ENCODE results near the gene MYADML2.

MYADML2 gene

DNA sequence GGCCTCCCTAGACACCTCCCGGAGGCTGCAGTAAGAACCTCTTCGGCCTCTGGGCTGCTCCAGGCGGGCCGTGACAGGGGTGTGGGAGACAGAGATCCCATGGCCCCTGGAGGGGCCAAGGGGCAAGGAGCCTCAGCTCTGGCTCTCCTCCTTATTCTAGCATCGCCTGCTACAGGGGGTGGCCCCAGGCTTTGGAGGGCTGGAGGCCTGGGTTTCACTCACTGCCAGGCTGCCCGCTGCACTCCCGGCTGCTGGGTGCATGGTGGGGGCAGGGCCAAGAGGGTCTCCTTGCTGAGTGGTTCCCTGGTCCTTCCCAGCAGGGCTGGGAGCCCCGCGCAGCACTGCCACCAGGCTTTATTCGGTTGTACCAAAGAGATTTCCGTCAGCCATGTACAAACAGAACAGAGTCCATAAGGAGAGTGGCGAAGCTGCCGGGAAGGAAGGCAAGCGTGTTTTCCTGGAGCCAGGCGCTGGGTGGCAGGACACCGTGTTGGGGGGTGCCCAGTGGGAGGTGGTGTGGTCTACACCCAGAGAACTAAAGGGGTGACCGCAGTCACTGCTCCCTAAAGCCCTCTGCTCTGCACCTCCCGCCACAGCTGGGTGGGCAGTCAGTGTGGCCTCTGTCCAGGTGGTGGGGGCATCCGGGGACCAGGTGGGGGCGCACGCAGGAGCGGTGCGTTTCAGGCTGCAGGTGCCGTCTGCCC, 43.0 kb downstream of the MYADML2 start:
- Histone ChIP-seq H3K4me3 (ENCODE audit: low read length) (no peak overlapping the region), H3K36me3 (ENCODE audit: control insufficient read depth, insufficient read depth, low read length) (peaks cover 3% of the 10 kb centered on the region), H3K4me1 (ENCODE audit: control insufficient read depth, insufficient read depth, low read length) (peaks cover 16% of the 10 kb centered on the region), H3K9me3 (ENCODE audit: control insufficient read depth, low read length) (no peaks in the 10 kb centered on the region), H3K27me3 (ENCODE audit: control insufficient read depth, insufficient read depth, low read length) (peaks cover 10% of the 10 kb centered on the region), H3K9ac (ENCODE audit: low read length) (no peak overlapping the region)

DNA sequence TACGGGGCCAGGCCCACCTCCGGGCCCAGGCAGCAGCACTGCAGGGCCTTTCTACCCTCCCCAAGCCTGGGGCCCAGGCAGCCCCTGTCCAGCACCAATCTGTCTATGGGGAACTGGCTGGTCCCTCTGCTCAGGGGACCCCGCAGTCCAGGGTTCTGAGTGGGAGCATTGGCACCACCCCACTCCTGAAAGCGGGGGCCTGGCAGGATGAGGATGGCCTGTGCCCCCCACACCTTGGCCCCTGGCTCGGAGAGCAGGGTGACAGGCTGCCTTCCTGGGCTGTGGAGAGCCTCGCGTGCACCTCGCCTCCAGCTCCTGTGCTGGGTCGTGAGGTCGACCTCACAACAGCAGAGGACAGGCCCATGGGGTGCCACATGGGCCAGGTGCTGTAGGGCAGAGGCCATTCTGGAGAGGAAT, 43.6 kb downstream of the MYADML2 start:
- H3K9me3 ChIP-seq (ENCODE audit: control insufficient read depth, low read length): no peaks in the 10 kb centered on the region
- H3K4me1 ChIP-seq (ENCODE audit: control insufficient read depth, insufficient read depth, low read length): peaks cover 16% of the 10 kb centered on the region
- no peak overlapping the region for H3K9ac ChIP-seq (ENCODE audit: low read length)
- H3K4me3 ChIP-seq (ENCODE audit: low read length): no peak overlapping the region
- H3K36me3 ChIP-seq (ENCODE audit: control insufficient read depth, insufficient read depth, low read length): peaks cover 3% of the 10 kb centered on the region
- H3K27me3 ChIP-seq (ENCODE audit: control insufficient read depth, insufficient read depth, low read length): peaks cover 10% of the 10 kb centered on the region

DNA sequence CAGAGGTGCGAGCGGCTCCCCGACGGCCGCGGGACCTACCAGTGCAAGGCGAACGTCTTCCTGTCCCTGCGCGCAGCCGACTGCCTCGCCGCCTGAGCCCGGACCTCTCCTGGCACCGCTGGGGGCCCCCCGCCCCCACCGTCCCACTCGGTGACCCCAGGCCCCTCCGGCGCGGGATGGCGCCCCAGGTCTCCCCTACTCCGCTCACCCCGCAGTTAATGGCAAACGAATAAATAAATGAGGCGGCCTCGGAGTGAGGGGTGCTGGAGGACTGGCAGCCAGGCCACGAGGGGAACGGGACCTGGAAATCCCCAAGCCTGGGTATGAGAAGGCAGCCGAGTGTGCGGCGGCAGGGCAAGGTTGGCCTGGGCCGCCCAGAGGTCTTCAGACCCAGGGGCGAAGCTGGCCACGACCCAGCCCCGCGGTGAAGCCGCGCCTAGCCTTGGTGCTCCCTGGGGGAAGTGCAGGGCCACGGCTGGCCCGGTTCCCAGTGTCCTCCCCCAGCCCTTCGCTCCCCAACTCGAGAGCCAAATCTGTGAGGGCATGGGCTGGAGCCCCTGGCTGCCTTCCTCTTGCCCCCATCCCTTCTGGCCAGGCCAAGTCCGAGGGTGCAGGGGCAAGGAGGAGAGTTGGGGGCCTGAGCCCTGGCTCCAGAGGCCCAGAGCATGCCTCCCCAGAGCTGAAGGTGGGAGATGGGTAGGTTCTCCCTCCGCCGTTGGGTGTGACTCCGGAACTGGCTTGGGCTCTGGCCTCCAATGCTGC, 44.2 kb downstream of the MYADML2 start:
- Histone ChIP-seq H3K4me1 (ENCODE audit: control insufficient read depth, insufficient read depth, low read length) (peaks cover 16% of the 10 kb centered on the region), H3K9me3 (ENCODE audit: control insufficient read depth, low read length) (no peaks in the 10 kb centered on the region), H3K27me3 (ENCODE audit: control insufficient read depth, insufficient read depth, low read length) (peaks cover 10% of the 10 kb centered on the region), H3K9ac (ENCODE audit: low read length) (no peak overlapping the region), H3K36me3 (ENCODE audit: control insufficient read depth, insufficient read depth, low read length) (peaks cover 3% of the 10 kb centered on the region), H3K4me3 (ENCODE audit: low read length) (no peak overlapping the region)

- H3K9me3 ChIP-seq (ENCODE audit: control insufficient read depth, low read length): no peaks in the 10 kb centered on the region
- peaks cover 16% of the 10 kb centered on the region for H3K4me1 ChIP-seq (ENCODE audit: control insufficient read depth, insufficient read depth, low read length)
- H3K4me3 ChIP-seq (ENCODE audit: low read length): no peak within 1 kb of the TSS
- no peaks in the 10 kb centered on the region for H3K36me3 ChIP-seq (ENCODE audit: control insufficient read depth, insufficient read depth, low read length)
- H3K27me3 ChIP-seq (ENCODE audit: control insufficient read depth, insufficient read depth, low read length): peaks cover 10% of the 10 kb centered on the region
- H3K9ac ChIP-seq (ENCODE audit: low read length): no peak within 1 kb of the TSS
Measured at GRCh38 chr17:81902023-81902652, 44.9 kb downstream of the MYADML2 start, which contains the start of gene NPB. NPB (plus strand) TSS chr17:81902238; CDS start chr17:81902278, 40 bp downstream.

DNA sequence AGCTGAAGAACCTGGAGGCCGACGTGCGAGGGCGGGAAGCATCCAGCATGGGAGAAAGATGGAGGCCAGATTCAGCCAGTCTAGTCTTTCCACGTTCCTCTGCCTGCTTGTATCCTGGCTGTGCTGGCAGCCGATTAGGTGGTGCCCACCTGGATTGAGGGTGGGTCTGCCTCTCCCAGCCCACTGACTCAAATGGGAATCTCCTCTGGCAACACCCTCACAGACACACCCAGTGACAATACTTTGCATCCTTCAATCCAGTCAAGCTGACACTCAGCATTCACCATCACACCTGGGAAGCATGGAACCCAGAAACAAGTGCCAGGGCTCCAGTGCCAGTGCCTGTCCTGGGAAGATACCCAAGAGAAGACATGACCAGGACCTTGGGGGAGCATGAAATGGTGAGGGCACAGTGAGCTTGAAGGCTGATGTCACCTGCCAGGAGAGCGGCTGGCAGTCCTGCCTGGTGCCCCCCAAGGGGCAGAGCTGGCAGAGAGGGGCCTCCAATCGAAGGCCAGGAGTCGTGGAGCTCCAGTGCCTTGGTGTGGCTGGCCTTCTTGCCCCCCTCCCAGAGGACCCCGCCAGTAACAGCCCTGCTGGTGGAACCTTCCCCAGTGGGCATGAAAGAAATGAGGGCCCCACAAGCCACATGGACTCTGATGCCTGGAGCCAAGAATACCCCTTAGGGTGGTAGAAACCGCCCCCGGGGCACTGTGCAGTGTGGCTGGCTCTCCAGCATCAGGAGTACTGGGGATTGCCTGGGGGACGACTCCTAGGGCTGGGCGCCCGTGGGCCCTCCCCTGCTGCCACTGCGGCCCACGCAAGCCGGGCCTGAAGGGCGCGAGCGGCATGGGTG, 45.6 kb downstream of the MYADML2 start:
- Histone ChIP-seq H3K4me3 (ENCODE audit: low read length) (no peak overlapping the region), H3K36me3 (ENCODE audit: control insufficient read depth, insufficient read depth, low read length) (no peaks in the 10 kb centered on the region), H3K4me1 (ENCODE audit: control insufficient read depth, insufficient read depth, low read length) (peaks cover 16% of the 10 kb centered on the region), H3K9me3 (ENCODE audit: control insufficient read depth, low read length) (no peaks in the 10 kb centered on the region), H3K9ac (ENCODE audit: low read length) (no peak overlapping the region), H3K27me3 (ENCODE audit: control insufficient read depth, insufficient read depth, low read length) (peaks cover 10% of the 10 kb centered on the region)

GRCh38 chr17:81900181-81900820, 46.7 kb downstream of the MYADML2 start:
- no peaks in the 10 kb centered on the region for H3K36me3 ChIP-seq (ENCODE audit: control insufficient read depth, insufficient read depth, low read length)

GRCh38 chr17:81899514-81900166, 47.4 kb downstream of the MYADML2 start:
- peaks cover 16% of the 10 kb centered on the region for H3K4me1 ChIP-seq (ENCODE audit: control insufficient read depth, insufficient read depth, low read length)
- H3K4me3 ChIP-seq (ENCODE audit: low read length): no peak overlapping the region
- no peaks in the 10 kb centered on the region for H3K36me3 ChIP-seq (ENCODE audit: control insufficient read depth, insufficient read depth, low read length)
- peaks cover 10% of the 10 kb centered on the region for H3K27me3 ChIP-seq (ENCODE audit: control insufficient read depth, insufficient read depth, low read length)
- no peak overlapping the region for H3K9ac ChIP-seq (ENCODE audit: low read length)
- no peaks in the 10 kb centered on the region for H3K9me3 ChIP-seq (ENCODE audit: control insufficient read depth, low read length)

More at GRCh38 chr17:81900181-81900820, 46.7 kb downstream of the MYADML2 start:
- H3K4me1 ChIP-seq (ENCODE audit: control insufficient read depth, insufficient read depth, low read length): peaks cover 16% of the 10 kb centered on the region
- H3K9me3 ChIP-seq (ENCODE audit: control insufficient read depth, low read length): no peaks in the 10 kb centered on the region
- H3K4me3 ChIP-seq (ENCODE audit: low read length): no peak overlapping the region
- H3K27me3 ChIP-seq (ENCODE audit: control insufficient read depth, insufficient read depth, low read length): peaks cover 10% of the 10 kb centered on the region
- H3K9ac ChIP-seq (ENCODE audit: low read length): no peak overlapping the region

- peaks cover 10% of the 10 kb centered on the region for H3K27me3 ChIP-seq (ENCODE audit: control insufficient read depth, insufficient read depth, low read length)
- no peak overlapping the region for H3K4me3 ChIP-seq (ENCODE audit: low read length)
- peaks cover 16% of the 10 kb centered on the region for H3K4me1 ChIP-seq (ENCODE audit: control insufficient read depth, insufficient read depth, low read length)
- no peaks in the 10 kb centered on the region for H3K9me3 ChIP-seq (ENCODE audit: control insufficient read depth, low read length)
- H3K9ac ChIP-seq (ENCODE audit: low read length): no peak overlapping the region
- H3K36me3 ChIP-seq (ENCODE audit: control insufficient read depth, insufficient read depth, low read length): no peaks in the 10 kb centered on the region
Measured at GRCh38 chr17:81898885-81899284, 48.1 kb downstream of the MYADML2 start.

GRCh38 chr17:81898029-81898866, 48.8 kb downstream of the MYADML2 start:
- H3K4me3 ChIP-seq (ENCODE audit: low read length): no peak overlapping the region
- H3K9me3 ChIP-seq (ENCODE audit: control insufficient read depth, low read length): no peaks in the 10 kb centered on the region
- peaks cover 14% of the 10 kb centered on the region for H3K4me1 ChIP-seq (ENCODE audit: control insufficient read depth, insufficient read depth, low read length)
- H3K36me3 ChIP-seq (ENCODE audit: control insufficient read depth, insufficient read depth, low read length): no peaks in the 10 kb centered on the region
- no peak overlapping the region for H3K9ac ChIP-seq (ENCODE audit: low read length)
- H3K27me3 ChIP-seq (ENCODE audit: control insufficient read depth, insufficient read depth, low read length): peaks cover 10% of the 10 kb centered on the region

DNA sequence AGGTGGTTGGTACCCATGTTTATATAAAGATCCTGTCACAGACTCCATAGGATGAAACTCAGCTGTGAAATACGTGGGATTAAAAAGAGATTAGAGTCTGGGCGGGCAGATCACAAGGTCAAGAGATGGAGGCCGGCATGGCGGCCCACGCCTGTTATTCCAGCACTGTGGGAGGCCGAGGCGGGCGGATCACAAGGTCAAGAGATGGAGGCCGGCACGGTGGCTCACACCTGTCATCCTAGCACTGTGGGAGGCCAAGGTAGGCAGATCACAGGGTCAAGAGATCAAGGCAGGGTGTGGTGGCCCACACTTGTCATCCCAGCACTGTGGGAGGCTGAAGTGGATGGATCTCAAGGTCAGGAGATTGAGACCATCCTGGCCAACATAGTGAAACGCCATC, 51.6 kb downstream of the MYADML2 start:
- Histone ChIP-seq H3K9me3 (ENCODE audit: control insufficient read depth, low read length) (no peaks in the 10 kb centered on the region), H3K9ac (ENCODE audit: low read length) (no peak overlapping the region), H3K27me3 (ENCODE audit: control insufficient read depth, insufficient read depth, low read length) (no peaks in the 10 kb centered on the region), H3K4me1 (ENCODE audit: control insufficient read depth, insufficient read depth, low read length) (peaks cover 2% of the 10 kb centered on the region), H3K4me3 (ENCODE audit: low read length) (no peak overlapping the region), H3K36me3 (ENCODE audit: control insufficient read depth, insufficient read depth, low read length) (no peaks in the 10 kb centered on the region)

Data from mucosa of stomach (tissue), 1 donor.